B cell (primary cell): Measurements from ENCODE around the gene AUP1. TPM values are rescaled to one million over a fixed set of nuclear protein-coding genes. Genes with fewer than 3 reads are reported as not detected.

ENCODE experiments used
- ATAC-seq: fragments of 200-7000 bp; cut with Tn5 transposase; one replicate; pipeline ENCODE4 v1.10.0; 2021; ENCODE audit warnings: low read depth, mild to moderate bottlenecking, moderate number of reproducible peaks, moderate library complexity
- CTCF ChIA-PET: fragments of 350-600 bp; sonication (Branson Sonifier 250); formaldehyde crosslinking; loops from one replicate; lab custom pipeline; 2021; ENCODE audit warnings: antibody characterized with exemption, inconsistent platforms; lab: Charles Lee
- POLR2A ChIA-PET: fragments of 350-600 bp; sonication (Branson Sonifier 250); formaldehyde crosslinking; loops from one replicate; lab custom pipeline; 2021; ENCODE audit warnings: antibody characterized with exemption; lab: Charles Lee
- DNase-seq: peaks from one replicate; pipeline ENCODE4 v3.0.0; 2013
- H2AFZ ChIP-seq: 2 replicates; pipeline ENCODE4 v1.6.1; 2012; ENCODE audit warnings: mild to moderate bottlenecking, low read depth, low read length; ENCODE audit not compliant: insufficient read depth, poor library complexity, severe bottlenecking
- H3K27ac ChIP-seq, 2 donors: 1 replicate in 1 of 2; 2 replicates in 1 of 2; pipeline ENCODE4 v1.5.1; 2012 to 2013; ENCODE audit warnings: low read length in 2 of 2, mild to moderate bottlenecking in 2 of 2, moderate library complexity in 1 of 2
- H3K27me3 ChIP-seq, 4 experiments: fragments of 200-600 bp in 1 of 4; sonication (generic) in 1 of 4; replicated peaks in 1 of 4; 1 replicate in 2 of 4; 2 replicates in 2 of 4; pipeline versions ENCODE4 v1.6.1 to v1.7.0; 2013 to 2016; ENCODE audit warnings: low read length in 3 of 4, mild to moderate bottlenecking in 2 of 4, mixed read lengths in 1 of 4, moderate library complexity in 1 of 4; ENCODE audit not compliant: insufficient read depth in 4 of 4, control insufficient read depth in 3 of 4; ENCODE audit errors: control extremely low read depth in 1 of 4
- H3K36me3 ChIP-seq, 2 experiments: replicated peaks in 1 of 2; 1 replicate in 1 of 2; 2 replicates in 1 of 2; pipeline versions ENCODE4 v1.6.1 to v1.7.1; 2013; ENCODE audit warnings: low read length in 1 of 2; ENCODE audit not compliant: insufficient read depth in 2 of 2, control insufficient read depth in 1 of 2; ENCODE audit errors: control extremely low read depth in 1 of 2, extremely low read depth in 1 of 2
- H3K4me1 ChIP-seq, 2 donors: fragments of 200-600 bp in 1 of 2; sonication (generic) in 1 of 2; 1 replicate in 1 of 2; 2 replicates in 1 of 2; pipeline versions ENCODE4 v1.5.1 to v1.6.1; 2013 to 2017; ENCODE audit warnings: low read length in 2 of 2; ENCODE audit not compliant: control insufficient read depth in 2 of 2, insufficient read depth in 2 of 2
- H3K4me2 ChIP-seq: replicated peaks from 2 replicates; pipeline ENCODE3; 2012; ENCODE audit warnings: mild to moderate bottlenecking, low read depth, low read length; ENCODE audit not compliant: poor library complexity, severe bottlenecking
- H3K4me3 ChIP-seq, 5 experiments: fragments of 200-600 bp in 1 of 5; sonication (generic) in 1 of 5; 1 replicate in 3 of 5; 2 replicates in 2 of 5; pipeline versions ENCODE4 v1.5.1 to v1.7.0; 2011 to 2016; ENCODE audit warnings: low read length in 4 of 5, mild to moderate bottlenecking in 4 of 5, low read depth in 2 of 5, control low read depth in 1 of 5, moderate library complexity in 1 of 5; ENCODE audit not compliant: insufficient read depth in 1 of 5; ENCODE audit errors: control extremely low read depth in 1 of 5, extremely low read depth in 1 of 5
- H3K79me2 ChIP-seq: fragments of 200-600 bp; sonication (generic); one replicate; pipeline ENCODE4 v1.6.0; 2016; ENCODE audit warnings: low read length; ENCODE audit not compliant: control insufficient read depth, insufficient read depth
- H3K9ac ChIP-seq: fragments of 200-600 bp; sonication (generic); 2 replicates; pipeline ENCODE4 v1.6.1; 2017; ENCODE audit warnings: mild to moderate bottlenecking, low read length, moderate library complexity
- H3K9me3 ChIP-seq, 3 donors: one replicate each; pipeline versions ENCODE4 v1.6.1 to v1.7.1; 2013; ENCODE audit warnings: low read length in 2 of 3; ENCODE audit not compliant: control insufficient read depth in 2 of 3, insufficient read depth in 1 of 3; ENCODE audit errors: control extremely low read depth in 1 of 3
- H4K20me1 ChIP-seq: 2 replicates; pipeline ENCODE4 v1.6.0; 2012; ENCODE audit warnings: mild to moderate bottlenecking, low read length; ENCODE audit not compliant: insufficient read depth, control insufficient read depth, poor library complexity, severe bottlenecking
- H3K27ac Mint-ChIP-seq: one replicate; pipeline ENCODE4 v1.8.0; 2021; ENCODE audit warnings: mixed read lengths
- H3K27me3 Mint-ChIP-seq: one replicate; pipeline ENCODE4 v1.8.0; 2021; ENCODE audit warnings: mixed read lengths
- H3K4me1 Mint-ChIP-seq: one replicate; pipeline ENCODE4 v1.8.0; 2021; ENCODE audit warnings: mixed read lengths
- H3K4me3 Mint-ChIP-seq: one replicate; pipeline ENCODE4 v1.8.0; 2021; ENCODE audit warnings: mixed read lengths
- H3K9me3 Mint-ChIP-seq: one replicate; pipeline ENCODE4 v1.8.0; 2022; ENCODE audit warnings: mixed read lengths; ENCODE audit not compliant: insufficient read depth
- CTCF ChIP-seq: fragments of 200-600 bp; IDR thresholded peaks from one replicate; pipeline ENCODE4 v1.8.0; 2022; ENCODE audit warnings: antibody characterized with exemption, mild to moderate bottlenecking
- EZH2 ChIP-seq: IDR thresholded peaks from 2 replicates; pipeline ENCODE4 v1.6.1; 2012; ENCODE audit warnings: borderline replicate concordance, low read depth, mild to moderate bottlenecking, moderate library complexity, low read length; ENCODE audit not compliant: insufficient read depth, poor library complexity, severe bottlenecking
- WGBS: methylation state at CpG from one replicate; pipeline ENCODE4 v1.1.5; 2013; ENCODE audit warnings: missing lambda C conversion rate; ENCODE audit not compliant: insufficient coverage; 5-methylcytosine and 5-hydroxymethylcytosine counted together
- intact Hi-C: fragments of 100-400 bp; cut with micrococcal nuclease; formaldehyde crosslinking; loops from one replicate; pipeline ENCODE4 v1.10.0; 2022
- polyA plus RNA-seq: library from polyadenylated mRNA; depleted of rRNA; stranded (reverse); fragments of >200 nt; gene quantifications from 2 replicates; pipeline ENCODE4 v1.2.3, GENCODE V29; 2012
- total RNA-seq, 2 donors: library from RNA; stranded (reverse); fragments of 120-200 nt in 1 of 2; gene quantifications; 1 replicate in 1 of 2; 2 replicates in 1 of 2; pipeline versions ENCODE4 v1.2.3 to v1.2.4, GENCODE V29; 2013 to 2022

AUP1 gene
- total and polyA plus RNA-seq, 2 donors (not counting 1 experiment from before 2014, with no cell fraction given), result 201 to 525 TPM

- 13% methylated on average over 35 of the region's 36 CpGs for WGBS
- H3K4me1 ChIP-seq, result peaks cover 42 to 47% of the 10 kb centered on the region in 2 donors
- DNase-seq (no peak), ATAC-seq (no peak)
- TF ChIP-seq CTCF (no peak), EZH2 (no peak)
- H3K4me3 Mint-ChIP-seq, result peak overlapping the region; percentile 60
- H3K27ac ChIP-seq, result no peak overlapping the region
- CTCF ChIA-PET, result interaction anchor here (0.5 to 1.5 kb wide), 3 partner anchors 15 to 74 kb away, joined by 4 read pairs; no protein-coding TSS in a partner anchor
- H3K36me3 ChIP-seq, result no peaks in the 10 kb centered on the region
- H3K9me3 ChIP-seq, result peaks cover 0 to 31% (median 0%) of the 10 kb centered on the region in 3 donors
- H3K4me2 ChIP-seq, result no peak overlapping the region
- H4K20me1 ChIP-seq, result peaks cover 6% of the 10 kb centered on the region
- H2AFZ ChIP-seq, result no peak overlapping the region
- H3K27me3 ChIP-seq, result peaks cover 2 to 75% (median 48%) of the 10 kb centered on the region in 4 experiments
- peaks cover 36% of the 10 kb centered on the region for H3K4me1 Mint-ChIP-seq
- H3K79me2 ChIP-seq, result no peaks in the 10 kb centered on the region
- H3K9me3 Mint-ChIP-seq, result no peaks in the 10 kb centered on the region
- H3K4me3 ChIP-seq, result no peak overlapping the region
- H3K27me3 Mint-ChIP-seq, result peaks cover 51% of the 10 kb centered on the region
- no peak overlapping the region for H3K9ac ChIP-seq
- POLR2A ChIA-PET, result interaction anchor here (1.4 kb wide), 1 partner anchor 13 kb away, joined by 4 read pairs; the partner anchor contains the start of gene DQX1
- H3K27ac Mint-ChIP-seq, result peak overlapping the region; percentile 53
- intact Hi-C loops, result no loop called here
Measured at GRCh38 chr2:74512744-74513604, 16.5 kb downstream of the AUP1 start.
